GM12865 (cell line): ENCODE results near the gene AASDHPPT.
A peak's percentile ranks its signal among the peaks of the same experiment; 100 is the strongest.

ENCODE experiments used
- DNase-seq: peaks from one replicate; pipeline ENCODE4 v3.0.0; 2010; ENCODE audit warnings: low read depth
- H3K4me3 ChIP-seq: 2 replicates; pipeline ENCODE4 v1.5.1; 2011; ENCODE audit warnings: mild to moderate bottlenecking, low read depth, low read length, control low read depth
- CTCF ChIP-seq: IDR thresholded peaks from 2 replicates; pipeline ENCODE4 v1.5.1; 2011; ENCODE audit warnings: low read length, control low read depth, low read depth, inconsistent platforms; ENCODE audit not compliant: insufficient read depth; ENCODE audit errors: missing control alignments

AASDHPPT gene

GRCh38 chr11:106132582-106133354, 55.3 kb downstream of the AASDHPPT start:
- DNase-seq, result no peak
- no peak overlapping the region for H3K4me3 ChIP-seq
- no peak for TF ChIP-seq CTCF

GRCh38 chr11:106133529-106133928, 56.1 kb downstream of the AASDHPPT start:
- TF ChIP-seq CTCF, result peak; percentile 25
- no peak overlapping the region for H3K4me3 ChIP-seq
- DNase-seq, result peak; percentile 8

- DNase-seq, result no peak
- H3K4me3 ChIP-seq, result no peak overlapping the region
- no peak for TF ChIP-seq CTCF
Measured at GRCh38 chr11:106137061-106137460, 59.6 kb downstream of the AASDHPPT start.

- no peak overlapping the region for H3K4me3 ChIP-seq
- no peak for DNase-seq
- TF ChIP-seq CTCF, result no peak
Measured at GRCh38 chr11:106137758-106138157, 60.3 kb downstream of the AASDHPPT start.
